T-helper 1 cell treated with Interleukin-12 subunit alpha and Interleukin-12 subunit beta and Interleukin-4 antibody, amounts not matched to agents 30 ng/mL and 1 ng/mL, for 36 hours (primary cell): ENCODE data around the gene EFNB2. TPM values are rescaled to one million over a fixed set of nuclear protein-coding genes. Genes with fewer than 3 reads are reported as not detected.

Source experiments
- intact Hi-C: fragments of 100-400 bp; cut with micrococcal nuclease; formaldehyde crosslinking; loops from one replicate; pipeline ENCODE4 v1.15.1; 2024
- total RNA-seq: library from RNA; stranded (reverse); gene quantifications from 2 replicates; pipeline ENCODE4 v1.2.3, GENCODE V29; 2022

The EFNB2 gene
- total RNA-seq, 1 donor from 2014 or later, result 0.12 TPM

DNA sequence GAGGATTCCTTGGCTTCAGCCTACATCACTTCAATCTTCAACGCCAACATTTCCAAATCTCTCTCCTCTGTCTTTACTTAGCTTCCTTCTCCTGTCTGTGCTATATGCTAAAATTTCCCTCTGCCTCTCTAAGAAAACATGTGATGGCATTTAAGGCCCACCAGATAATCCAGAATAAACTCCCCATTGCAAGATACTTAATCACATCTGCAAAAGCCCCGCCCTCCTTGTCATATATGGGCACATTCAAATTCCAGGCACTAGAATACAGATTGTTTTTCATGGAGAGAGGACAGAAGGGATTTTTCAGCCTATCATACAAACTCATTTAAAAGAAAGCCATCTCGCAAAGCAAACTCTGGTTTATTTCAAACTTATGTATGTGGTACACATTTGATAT is 16.3 kb upstream of the EFNB2 start:
- intact Hi-C loops, result loop anchor here (2.0 kb wide), 1 partner anchor 15 kb away; no protein-coding TSS in a partner anchor

GRCh38 chr13:106551350-106551749 is 15.9 kb upstream of the EFNB2 start:
- intact Hi-C loops, result no loop called here

- intact Hi-C loops, result no loop called here
Measured at GRCh38 chr13:106550570-106551135, 15.2 kb upstream of the EFNB2 start.

- intact Hi-C loops, result no loop called here
Measured at GRCh38 chr13:106548064-106548696, 12.7 kb upstream of the EFNB2 start.

DNA sequence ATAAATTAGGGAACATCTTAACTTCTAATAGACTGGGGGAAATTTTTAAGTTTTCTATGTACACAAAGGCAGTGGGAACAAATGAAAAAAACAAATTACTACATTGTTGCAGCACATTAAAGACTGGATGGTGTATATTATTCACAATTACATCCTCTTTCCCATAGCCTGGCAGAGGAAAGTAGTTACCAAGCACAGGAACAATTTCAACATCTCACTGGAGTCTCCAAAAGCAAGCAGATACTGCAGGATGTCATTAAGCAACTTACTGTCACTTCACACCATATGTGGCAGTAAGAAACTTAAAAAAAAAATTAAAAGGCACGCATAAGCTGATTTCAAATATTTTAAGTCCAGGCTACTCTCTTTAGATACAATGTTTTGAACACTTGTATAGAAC is 6.4 kb upstream of the EFNB2 start:
- intact Hi-C loops, result no loop called here

- intact Hi-C loops, result no loop called here
Measured at GRCh38 chr13:106540613-106541012, 5.2 kb upstream of the EFNB2 start.

GRCh38 chr13:106537521-106537920 is 2.1 kb upstream of the EFNB2 start:
- intact Hi-C loops, result loop anchor here (1.0 to 10.0 kb wide), 6 partner anchors 83 to 1965 kb away; partner anchors contain the start of genes ABHD13 and LIG4

- intact Hi-C loops, result loop anchor here (1.0 to 10.0 kb wide), 10 partner anchors 8 to 1964 kb away; partner anchors contain the start of genes ABHD13 and LIG4
Measured at GRCh38 chr13:106536244-106537034, 977 bp upstream of the EFNB2 start.

DNA sequence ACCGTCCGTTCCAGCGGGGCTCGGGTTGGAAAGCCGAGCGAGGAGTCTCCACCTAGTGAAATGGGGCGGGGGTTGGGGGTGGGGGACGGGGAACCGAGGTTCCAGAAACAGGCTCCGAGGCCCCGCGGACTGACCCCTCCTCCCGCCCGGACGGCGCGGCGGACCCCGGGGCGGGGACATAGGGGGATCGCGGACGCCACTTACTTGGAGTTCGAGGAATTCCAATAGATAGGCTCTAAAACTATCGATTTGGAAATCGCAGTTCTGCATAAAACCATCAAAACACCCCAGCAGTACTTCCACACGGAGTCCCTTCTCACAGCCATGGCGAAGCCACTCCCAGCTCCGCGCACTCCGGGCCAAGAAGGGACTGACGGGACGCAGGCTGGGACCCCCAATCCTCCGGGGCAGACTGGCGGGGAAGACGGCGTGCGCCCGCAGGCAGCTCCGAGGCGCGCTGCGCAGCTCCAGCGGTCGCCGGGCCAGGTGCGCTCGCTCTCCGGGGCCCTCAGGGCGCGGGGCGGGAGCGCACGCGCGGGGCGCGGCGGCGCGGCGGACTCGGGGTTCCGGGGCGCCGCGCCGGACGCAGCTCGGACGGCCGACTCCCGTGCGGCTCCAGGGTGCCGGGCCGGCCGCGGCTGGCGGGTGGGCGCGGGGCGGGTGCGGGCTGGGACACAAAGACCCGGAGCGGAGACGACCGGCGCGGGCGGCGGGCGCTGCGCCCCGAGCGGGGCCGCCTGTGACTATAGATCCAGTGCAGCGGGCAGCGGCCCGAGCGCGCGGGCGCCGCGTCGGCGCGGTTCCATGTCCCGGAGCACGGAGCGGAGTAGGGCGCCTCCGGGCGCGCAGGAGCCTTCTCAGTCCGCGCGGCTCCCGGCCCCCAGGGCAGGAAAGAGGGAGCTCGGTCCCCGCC is 567 bp downstream of the EFNB2 start:
- intact Hi-C loops, result loop anchor here (1.0 to 10.0 kb wide), 9 partner anchors 33 to 1963 kb away; partner anchors contain the start of genes ABHD13, ARGLU1 and LIG4

- intact Hi-C loops, result loop anchor here (2.0 to 10.0 kb wide), 4 partner anchors 43 to 1681 kb away; partner anchors contain the start of genes ABHD13 and LIG4
Measured at GRCh38 chr13:106533943-106534638, 1.4 kb downstream of the EFNB2 start.

DNA sequence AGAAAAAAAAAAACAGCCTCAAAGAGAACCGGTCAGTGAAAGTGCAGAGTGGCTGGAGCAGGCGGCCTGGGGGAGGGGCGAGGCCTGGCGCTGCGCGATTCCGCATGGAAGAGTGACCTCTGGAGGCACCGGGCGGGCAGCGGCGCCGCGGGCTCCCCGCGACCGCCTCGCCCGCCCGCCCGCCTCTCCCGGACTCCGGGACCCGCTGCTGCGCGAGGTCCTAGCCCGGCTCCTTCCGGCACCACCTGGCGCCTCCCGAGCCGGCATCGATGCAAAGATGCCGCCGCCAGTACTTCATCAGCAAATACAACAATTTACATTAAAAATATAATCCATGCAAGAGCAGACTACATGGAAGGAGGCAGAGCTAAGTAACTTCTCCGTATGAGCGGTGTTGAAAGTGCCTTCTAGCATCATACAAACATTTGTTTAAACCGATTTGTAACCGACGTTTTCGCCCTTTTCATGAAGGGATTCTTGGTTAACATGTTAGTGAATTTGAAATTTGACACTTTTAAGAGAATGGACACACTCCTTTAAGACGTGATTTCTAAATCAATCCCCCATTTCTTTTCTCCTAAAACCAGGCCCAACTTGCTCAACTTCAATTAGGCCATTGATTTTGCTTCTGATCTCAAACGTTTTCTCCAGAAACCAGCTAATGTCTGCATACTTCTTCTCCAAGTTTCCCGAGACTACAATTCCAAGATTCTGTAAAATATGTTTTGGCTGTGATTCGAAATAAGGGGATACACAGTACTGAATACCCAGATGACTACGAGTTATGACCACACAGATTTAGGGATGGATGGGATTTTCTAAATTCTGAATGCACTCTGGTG is 2.1 kb downstream of the EFNB2 start:
- intact Hi-C loops, result loop anchor here (10.0 kb wide), 2 partner anchors 189 to 1681 kb away; partner anchors contain the start of genes ABHD13 and LIG4

DNA sequence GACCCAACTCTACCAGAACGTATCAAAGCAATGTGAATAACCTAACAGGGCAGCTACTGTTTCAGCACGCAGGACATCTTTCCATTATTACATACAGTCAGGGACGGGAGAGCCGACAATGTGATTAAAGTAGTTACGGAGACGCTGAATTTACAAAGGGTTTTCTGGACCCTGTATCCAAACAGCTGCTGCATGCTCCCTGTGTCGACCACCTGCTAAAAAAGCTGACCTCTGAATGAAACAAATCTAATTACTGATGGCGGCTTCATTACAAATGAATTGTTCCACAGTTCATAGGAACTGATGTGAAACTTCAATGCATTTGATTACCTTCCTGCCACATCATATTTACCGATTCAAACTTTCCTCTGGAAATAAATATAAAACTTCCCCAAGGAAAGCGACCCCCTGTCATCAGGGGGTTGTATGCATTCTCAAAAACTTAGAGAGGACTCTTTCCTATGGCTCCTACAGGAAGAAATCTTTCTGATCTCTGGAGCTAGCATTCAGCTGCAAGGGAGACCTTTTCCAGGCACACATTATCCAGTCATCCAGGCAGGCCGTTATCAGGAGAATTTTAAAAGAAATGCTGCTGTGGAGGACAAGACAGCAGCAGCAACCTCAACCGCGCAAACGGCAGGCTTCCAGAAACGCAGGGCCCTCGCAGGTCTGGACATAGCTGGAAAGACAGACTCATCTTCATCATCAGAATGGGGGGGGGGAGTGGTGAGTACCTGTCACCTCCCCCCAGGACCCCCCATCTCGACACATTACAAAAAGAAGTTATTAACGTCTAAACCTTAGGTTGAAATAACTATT is 3.1 kb downstream of the EFNB2 start:
- intact Hi-C loops, result loop anchor here (10.0 kb wide), 2 partner anchors 188 to 1682 kb away; partner anchors contain the start of genes ABHD13 and LIG4

DNA sequence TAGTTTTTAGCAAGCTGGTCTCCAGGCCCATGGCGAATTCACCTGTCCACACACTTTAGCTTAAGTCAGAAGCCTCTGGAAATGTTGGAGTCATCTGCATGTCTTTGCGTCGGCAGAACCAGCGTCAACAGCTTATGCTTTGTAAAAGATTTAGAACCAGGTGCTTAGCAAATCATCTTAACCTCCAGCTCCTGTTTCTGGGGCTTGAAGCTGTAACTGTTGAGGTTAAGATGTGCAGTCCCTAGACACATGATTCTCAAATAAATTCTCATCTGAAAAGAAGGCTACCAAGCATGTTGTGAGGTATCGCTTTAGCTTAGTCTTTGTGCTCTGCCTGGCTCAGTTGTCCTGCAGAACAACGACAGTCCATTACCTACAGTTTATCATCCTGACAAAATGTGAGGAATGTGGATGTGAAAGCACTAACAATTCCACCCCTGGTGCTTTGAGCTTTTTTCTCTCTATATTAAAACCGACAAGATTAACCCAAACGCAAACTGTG is 4.4 kb downstream of the EFNB2 start:
- intact Hi-C loops, result loop anchor here (10.0 kb wide), 2 partner anchors 186 to 1684 kb away; partner anchors contain the start of genes ABHD13 and LIG4

- intact Hi-C loops, result loop anchor here (10.0 kb wide), 2 partner anchors 186 to 1684 kb away; partner anchors contain the start of genes ABHD13 and LIG4
Measured at GRCh38 chr13:106530171-106530851, 5.2 kb downstream of the EFNB2 start.

DNA sequence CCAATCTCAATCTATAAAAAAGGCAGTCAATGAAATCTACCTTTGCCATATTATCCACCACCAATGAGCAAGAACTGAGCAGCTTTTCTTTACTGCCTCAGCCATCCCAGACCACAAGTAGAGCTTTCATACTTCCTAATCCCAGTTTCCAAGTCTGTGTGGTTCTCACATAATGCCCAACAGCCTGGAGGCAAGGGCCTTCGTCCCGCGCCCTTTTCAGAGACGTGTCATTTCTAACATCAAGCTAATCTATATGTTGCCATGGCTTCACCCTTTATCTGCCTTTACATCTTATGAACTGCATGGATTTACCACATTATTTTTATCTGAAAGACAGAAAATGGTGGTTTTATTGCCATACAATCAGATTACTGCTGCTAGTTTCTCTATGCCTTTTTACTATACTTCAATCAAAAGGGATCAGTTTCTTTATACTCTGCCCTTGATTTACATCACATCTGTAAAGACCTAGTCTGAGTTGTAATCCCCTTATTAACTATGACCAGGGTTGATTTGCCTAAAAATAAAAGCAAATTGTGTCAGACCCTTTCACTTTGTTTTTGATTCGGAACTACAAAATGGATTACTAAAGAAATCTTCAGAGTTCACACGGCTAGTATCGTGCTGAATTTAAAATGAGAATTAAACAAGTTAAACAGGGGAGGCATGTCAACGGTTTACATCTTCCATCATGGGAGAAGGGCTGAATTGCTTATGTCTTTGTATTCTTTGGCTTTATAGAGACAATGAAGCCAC is 5.9 kb downstream of the EFNB2 start:
- intact Hi-C loops, result loop anchor here (10.0 kb wide), 2 partner anchors 185 to 1685 kb away; partner anchors contain the start of genes ABHD13 and LIG4

GRCh38 chr13:106528718-106529414 is 6.6 kb downstream of the EFNB2 start:
- intact Hi-C loops, result no loop called here
